NCI-H1417 treated with DMSO at 0.1 percent for 48 hours (cell line): ENCODE results near the gene ZBED6.
"Not testable (repeated sequence)": the region's sequence is repeated elsewhere in the genome, so short reads cannot be mapped to it uniquely, and the experiment has no call there.

Experiments used
- DNase-seq: peaks from one replicate; lab custom pipeline; 2025; lab: John Stamatoyannopoulos, UW

ZBED6 gene

DNA sequence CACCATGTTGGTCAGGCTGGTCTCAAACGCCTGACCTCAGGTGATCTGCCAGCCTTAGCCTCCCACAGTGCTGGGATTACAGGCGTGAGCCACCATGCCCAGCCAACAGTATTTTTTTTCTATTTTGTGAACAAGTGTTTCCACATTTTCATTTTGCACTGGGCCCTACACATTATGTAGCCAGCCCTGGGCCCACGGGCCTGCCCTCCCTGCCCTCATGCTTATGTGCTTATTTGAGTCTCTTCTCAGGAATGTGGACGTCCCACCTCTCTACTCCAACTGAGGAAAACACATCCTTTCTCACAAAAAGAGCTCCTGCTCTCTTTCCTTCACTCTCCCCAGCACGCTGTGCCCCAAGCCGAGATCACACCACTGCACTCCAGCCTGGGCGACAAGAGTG lies 13.5 kb upstream of the ZBED6 start:
- DNase-seq = no peak

DNA sequence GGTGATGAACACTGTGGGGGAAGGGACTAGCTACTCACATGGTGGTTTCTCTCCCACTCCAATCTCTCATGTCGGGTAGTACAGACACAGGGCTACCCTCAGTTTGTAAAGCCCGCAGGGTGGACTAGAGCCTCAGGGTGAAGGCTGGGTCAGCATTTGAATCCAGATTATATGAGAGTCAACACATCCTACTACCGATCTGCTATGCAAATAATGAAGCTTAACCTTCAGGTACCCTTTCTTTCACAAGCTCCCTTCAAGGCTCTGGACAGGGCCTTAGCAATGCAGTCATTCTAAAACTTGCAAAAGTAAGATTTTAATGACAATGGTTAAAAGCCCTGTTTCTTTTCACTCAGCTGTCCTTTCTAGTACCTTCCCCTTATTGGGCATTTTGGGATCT lies 5.5 kb upstream of the ZBED6 start:
- DNase-seq = no peak

DNA sequence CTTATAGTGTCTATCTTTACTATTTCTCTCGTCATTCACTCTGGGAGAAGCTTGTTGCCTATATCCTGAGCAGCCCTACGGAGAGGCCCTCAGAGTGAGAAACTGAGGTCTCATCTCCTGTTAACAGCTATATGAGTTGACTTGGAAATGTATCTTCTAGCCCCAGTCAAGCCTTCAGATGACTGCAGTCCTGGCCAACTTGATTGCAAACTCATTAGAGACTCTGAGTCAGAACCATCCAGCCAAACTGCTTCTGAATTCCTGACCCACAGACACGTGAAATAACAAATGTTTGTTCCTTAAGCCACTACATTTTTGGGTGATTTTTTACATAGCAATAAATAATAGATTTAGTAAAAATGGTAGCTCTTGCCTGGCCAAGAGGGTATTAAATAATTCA lies 3.9 kb upstream of the ZBED6 start:
- no peak for DNase-seq

GRCh38 chr1:203792486-203792885 lies 2.9 kb upstream of the ZBED6 start:
- no peak for DNase-seq

GRCh38 chr1:203793561-203793960 lies 1.9 kb upstream of the ZBED6 start:
- not testable (repeated sequence) for DNase-seq

GRCh38 chr1:203794764-203795440 lies 521 bp upstream of the ZBED6 start:
- DNase-seq = no peak

GRCh38 chr1:203796236-203796605 lies 798 bp downstream of the ZBED6 start:
- no peak for DNase-seq

GRCh38 chr1:203797216-203797615 lies 1.8 kb downstream of the ZBED6 start:
- DNase-seq = no peak

GRCh38 chr1:203797948-203798655 lies 2.7 kb downstream of the ZBED6 start:
- DNase-seq = no peak

DNA sequence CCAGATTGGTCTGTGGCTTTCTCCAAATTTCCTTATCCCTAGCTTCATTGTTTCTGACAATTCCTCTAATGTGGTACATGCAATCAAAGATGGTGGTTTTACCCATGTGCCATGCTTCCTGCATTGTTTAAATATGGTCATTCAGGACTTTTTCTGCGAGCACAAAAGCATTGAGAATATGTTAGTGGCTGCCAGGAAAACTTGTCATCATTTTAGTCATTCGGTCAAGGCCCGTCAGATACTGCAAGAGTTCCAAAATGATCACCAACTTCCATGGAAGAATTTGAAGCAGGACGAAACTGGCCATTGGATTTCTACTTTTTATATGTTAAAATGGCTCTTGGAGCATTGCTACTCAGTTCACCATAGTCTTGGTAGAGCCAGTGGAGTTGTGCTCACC lies 3.7 kb downstream of the ZBED6 start:
- no peak for DNase-seq

GRCh38 chr1:203799971-203800370 lies 4.5 kb downstream of the ZBED6 start:
- no peak for DNase-seq

GRCh38 chr1:203805689-203806088 lies 10.3 kb downstream of the ZBED6 start:
- no peak for DNase-seq

- no peak for DNase-seq
Observed at GRCh38 chr1:203807196-203807595, 11.8 kb downstream of the ZBED6 start.

- no peak for DNase-seq
Observed at GRCh38 chr1:203813581-203814341, 18.3 kb downstream of the ZBED6 start.

GRCh38 chr1:203818399-203818798 lies 23.0 kb downstream of the ZBED6 start:
- DNase-seq = no peak

DNA sequence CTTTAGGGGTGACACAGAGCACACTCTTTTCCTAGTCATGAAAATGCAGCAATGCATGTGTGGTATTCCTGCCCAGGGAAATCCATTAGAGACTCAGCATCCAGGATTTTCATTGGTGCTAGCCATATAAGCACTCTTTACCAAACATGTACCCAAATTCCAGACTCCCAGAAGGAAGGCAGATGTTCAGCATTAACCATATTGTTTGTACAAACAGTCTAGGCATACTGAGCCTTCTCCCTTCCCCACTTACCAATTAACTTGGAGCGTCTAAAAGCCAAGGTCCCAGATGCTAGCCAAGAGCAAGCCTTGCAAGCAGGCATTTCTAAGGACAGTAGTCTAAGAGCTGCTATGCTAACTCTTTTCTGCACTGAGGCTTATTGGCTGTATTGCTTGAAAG lies 27.9 kb downstream of the ZBED6 start:
- no peak for DNase-seq

GRCh38 chr1:203826175-203826574 lies 30.8 kb downstream of the ZBED6 start:
- DNase-seq = no peak

GRCh38 chr1:203828002-203828401 lies 32.6 kb downstream of the ZBED6 start:
- no peak for DNase-seq

DNA sequence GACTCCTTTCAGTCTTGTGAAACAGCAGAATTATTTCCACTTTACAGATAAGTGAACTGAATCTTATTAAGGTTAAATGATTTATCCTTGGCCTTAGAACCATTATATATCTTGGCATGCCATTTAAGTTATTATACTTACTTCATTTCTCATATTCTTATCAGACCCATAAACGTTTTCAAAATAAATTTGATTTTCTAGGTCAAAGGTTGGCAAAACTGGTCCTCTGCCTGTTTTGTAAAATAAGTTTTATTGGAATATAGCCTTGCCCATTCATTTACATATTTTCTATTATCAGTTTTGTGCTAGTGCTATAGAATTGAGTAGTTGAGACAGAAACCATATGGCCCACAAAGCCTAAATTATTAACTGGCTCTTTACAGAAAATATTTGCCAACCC lies 33.1 kb downstream of the ZBED6 start:
- no peak for DNase-seq

GRCh38 chr1:203829247-203829646 lies 33.8 kb downstream of the ZBED6 start:
- DNase-seq = not testable (repeated sequence)

- DNase-seq = no peak
Observed at GRCh38 chr1:203835476-203835875, 40.1 kb downstream of the ZBED6 start.

DNA sequence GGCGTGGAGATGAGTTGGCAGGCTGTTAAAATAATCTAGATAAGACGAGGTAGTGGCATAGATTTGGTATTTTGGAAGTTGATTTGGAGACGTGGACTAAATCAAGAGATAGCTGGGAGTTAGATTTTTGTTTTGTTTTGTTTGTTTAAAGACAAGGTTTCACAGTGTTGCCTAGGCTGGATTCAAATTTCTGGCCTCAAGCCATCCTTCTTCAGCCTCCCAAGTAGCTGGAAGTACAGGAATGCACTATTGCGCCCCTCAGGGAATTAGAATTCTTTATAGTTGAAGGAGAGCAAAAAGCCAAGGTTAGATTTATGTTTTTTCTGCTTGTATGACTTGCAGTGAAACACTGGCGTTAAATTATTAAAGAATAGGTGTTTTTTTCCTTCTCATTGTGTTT lies 43.7 kb downstream of the ZBED6 start:
- DNase-seq = no peak

DNA sequence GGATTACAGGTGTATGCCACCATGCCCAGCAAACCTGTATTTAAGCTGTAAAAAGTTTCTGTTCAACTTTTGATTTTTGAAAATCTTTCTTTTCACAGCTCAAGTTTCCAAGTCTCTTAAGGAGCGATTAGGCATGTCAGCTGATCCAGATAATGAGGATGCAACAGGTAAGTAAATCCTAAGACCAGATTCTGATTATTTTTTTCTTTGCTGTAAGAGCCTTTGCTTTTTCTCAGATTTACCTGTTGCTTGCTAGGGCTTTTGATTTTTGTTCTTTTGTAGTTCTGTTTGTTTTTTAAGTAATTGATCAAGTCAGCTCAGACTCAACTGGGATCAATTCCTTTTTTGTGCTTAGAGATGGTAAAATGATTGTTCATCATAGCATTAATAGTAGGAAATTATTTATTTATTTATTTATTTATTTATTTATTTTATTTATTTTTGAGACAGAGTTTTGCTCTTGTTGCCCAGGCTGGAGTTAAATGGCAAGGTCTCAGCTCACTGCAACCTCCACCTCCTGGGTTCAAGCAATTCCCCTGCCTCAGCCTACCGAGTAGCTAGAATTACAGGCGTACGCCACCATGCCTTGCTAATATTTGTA lies 44.9 kb downstream of the ZBED6 start:
- DNase-seq = no peak
